ENCODE measurements around the gene LRRK1. TPM values are rescaled to one million over a fixed set of nuclear protein-coding genes. Genes with fewer than 3 reads are reported as not detected.

Gene LRRK1
- total RNA-seq, 1 experiment from 2014 or later, result 7.6 TPM

- TF ChIP-seq, protein P1, sequence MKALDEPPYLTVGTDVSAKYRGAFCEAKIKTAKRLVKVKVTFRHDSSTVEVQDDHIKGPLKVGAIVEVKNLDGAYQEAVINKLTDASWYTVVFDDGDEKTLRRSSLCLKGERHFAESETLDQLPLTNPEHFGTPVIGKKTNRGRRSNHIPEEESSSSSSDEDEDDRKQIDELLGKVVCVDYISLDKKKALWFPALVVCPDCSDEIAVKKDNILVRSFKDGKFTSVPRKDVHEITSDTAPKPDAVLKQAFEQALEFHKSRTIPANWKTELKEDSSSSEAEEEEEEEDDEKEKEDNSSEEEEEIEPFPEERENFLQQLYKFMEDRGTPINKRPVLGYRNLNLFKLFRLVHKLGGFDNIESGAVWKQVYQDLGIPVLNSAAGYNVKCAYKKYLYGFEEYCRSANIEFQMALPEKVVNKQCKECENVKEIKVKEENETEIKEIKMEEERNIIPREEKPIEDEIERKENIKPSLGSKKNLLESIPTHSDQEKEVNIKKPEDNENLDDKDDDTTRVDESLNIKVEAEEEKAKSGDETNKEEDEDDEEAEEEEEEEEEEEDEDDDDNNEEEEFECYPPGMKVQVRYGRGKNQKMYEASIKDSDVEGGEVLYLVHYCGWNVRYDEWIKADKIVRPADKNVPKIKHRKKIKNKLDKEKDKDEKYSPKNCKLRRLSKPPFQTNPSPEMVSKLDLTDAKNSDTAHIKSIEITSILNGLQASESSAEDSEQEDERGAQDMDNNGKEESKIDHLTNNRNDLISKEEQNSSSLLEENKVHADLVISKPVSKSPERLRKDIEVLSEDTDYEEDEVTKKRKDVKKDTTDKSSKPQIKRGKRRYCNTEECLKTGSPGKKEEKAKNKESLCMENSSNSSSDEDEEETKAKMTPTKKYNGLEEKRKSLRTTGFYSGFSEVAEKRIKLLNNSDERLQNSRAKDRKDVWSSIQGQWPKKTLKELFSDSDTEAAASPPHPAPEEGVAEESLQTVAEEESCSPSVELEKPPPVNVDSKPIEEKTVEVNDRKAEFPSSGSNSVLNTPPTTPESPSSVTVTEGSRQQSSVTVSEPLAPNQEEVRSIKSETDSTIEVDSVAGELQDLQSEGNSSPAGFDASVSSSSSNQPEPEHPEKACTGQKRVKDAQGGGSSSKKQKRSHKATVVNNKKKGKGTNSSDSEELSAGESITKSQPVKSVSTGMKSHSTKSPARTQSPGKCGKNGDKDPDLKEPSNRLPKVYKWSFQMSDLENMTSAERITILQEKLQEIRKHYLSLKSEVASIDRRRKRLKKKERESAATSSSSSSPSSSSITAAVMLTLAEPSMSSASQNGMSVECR (CRISPR knock-in tag; IDR thresholded peaks at IDR 0.05; ENCODE audit: borderline replicate concordance), result no peak
- TF ChIP-seq, protein P2, sequence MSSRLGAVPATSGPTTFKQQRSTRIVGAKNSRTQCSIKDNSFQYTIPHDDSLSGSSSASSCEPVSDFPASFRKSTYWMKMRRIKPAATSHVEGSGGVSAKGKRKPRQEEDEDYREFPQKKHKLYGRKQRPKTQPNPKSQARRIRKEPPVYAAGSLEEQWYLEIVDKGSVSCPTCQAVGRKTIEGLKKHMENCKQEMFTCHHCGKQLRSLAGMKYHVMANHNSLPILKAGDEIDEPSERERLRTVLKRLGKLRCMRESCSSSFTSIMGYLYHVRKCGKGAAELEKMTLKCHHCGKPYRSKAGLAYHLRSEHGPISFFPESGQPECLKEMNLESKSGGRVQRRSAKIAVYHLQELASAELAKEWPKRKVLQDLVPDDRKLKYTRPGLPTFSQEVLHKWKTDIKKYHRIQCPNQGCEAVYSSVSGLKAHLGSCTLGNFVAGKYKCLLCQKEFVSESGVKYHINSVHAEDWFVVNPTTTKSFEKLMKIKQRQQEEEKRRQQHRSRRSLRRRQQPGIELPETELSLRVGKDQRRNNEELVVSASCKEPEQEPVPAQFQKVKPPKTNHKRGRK (CRISPR knock-in tag; IDR thresholded peaks at IDR 0.05; ENCODE audit: borderline replicate concordance), result no peak
- TF ChIP-seq ESRRA (CRISPR knock-in tag; IDR thresholded peaks at IDR 0.05; ENCODE audit: borderline replicate concordance) (no peak), TEAD4 (CRISPR knock-in tag; IDR thresholded peaks at IDR 0.05) (no peak), ATF2 (CRISPR knock-in tag; IDR thresholded peaks at IDR 0.05; ENCODE audit: borderline replicate concordance, low read depth) (no peak), NFATC4 (CRISPR knock-in tag; IDR thresholded peaks at IDR 0.05) (no peak), FOXP4 (CRISPR knock-in tag; IDR thresholded peaks at IDR 0.05) (no peak), NR3C1 (CRISPR knock-in tag; conservative IDR thresholded peaks at IDR 0.05; ENCODE audit: low read depth) (no peak)
- TF ChIP-seq, protein P3, sequence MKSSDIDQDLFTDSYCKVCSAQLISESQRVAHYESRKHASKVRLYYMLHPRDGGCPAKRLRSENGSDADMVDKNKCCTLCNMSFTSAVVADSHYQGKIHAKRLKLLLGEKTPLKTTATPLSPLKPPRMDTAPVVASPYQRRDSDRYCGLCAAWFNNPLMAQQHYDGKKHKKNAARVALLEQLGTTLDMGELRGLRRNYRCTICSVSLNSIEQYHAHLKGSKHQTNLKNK (CRISPR knock-in tag; IDR thresholded peaks at IDR 0.05), result no peak
Measured at GRCh38 chr15:101092156-101092866, 173.2 kb downstream of the LRRK1 start (continued).

GRCh38 chr15:101092867-101093202, 173.7 kb downstream of the LRRK1 start:
- CTCF ChIA-PET, result interaction anchor here (1.1 kb wide), 1 partner anchor 84 kb away, joined by 3 read pairs; no protein-coding TSS in a partner anchor
- POLR2A ChIA-PET, result no interaction called here
- Mint-ChIP-seq H3K4me1 (peaks cover 14% of the 10 kb centered on the region; the same call in 1 of the 2 replicates), H3K36me3 (0 out of 2 replicates have a peak, but pooled peaks cover 6% of the 10 kb centered on the region), H3K9me3 (peaks cover 15% of the 10 kb centered on the region), H3K27me3 (ENCODE audit: low read depth) (peaks cover 2% of the 10 kb centered on the region; the same call in 1 of the 2 replicates), H3K27ac (no peak overlapping the region), H3K4me3 (no peak overlapping the region)
- ATAC-seq (no peak), DNase-seq (ENCODE audit: low spot score) (no peak)
- TF ChIP-seq, protein P4, sequence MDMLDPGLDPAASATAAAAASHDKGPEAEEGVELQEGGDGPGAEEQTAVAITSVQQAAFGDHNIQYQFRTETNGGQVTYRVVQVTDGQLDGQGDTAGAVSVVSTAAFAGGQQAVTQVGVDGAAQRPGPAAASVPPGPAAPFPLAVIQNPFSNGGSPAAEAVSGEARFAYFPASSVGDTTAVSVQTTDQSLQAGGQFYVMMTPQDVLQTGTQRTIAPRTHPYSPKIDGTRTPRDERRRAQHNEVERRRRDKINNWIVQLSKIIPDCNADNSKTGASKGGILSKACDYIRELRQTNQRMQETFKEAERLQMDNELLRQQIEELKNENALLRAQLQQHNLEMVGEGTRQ (CRISPR knock-in tag; IDR thresholded peaks at IDR 0.05), result no peak
- TF ChIP-seq TP53 (CRISPR knock-in tag; IDR thresholded peaks at IDR 0.05) (no peak), ETV6 (CRISPR knock-in tag; IDR thresholded peaks at IDR 0.05) (no peak), NR1H2 (CRISPR knock-in tag; IDR thresholded peaks at IDR 0.05) (no peak), TEAD1 (CRISPR knock-in tag; IDR thresholded peaks at IDR 0.05) (no peak), ZNF232 (CRISPR knock-in tag; IDR thresholded peaks at IDR 0.05) (no peak), ZNF121 (CRISPR knock-in tag; IDR thresholded peaks at IDR 0.05) (no peak), NFE2L1 (CRISPR knock-in tag; IDR thresholded peaks at IDR 0.05) (no peak), JAZF1 (CRISPR knock-in tag; IDR thresholded peaks at IDR 0.05) (no peak)
- TF ChIP-seq, protein P5, sequence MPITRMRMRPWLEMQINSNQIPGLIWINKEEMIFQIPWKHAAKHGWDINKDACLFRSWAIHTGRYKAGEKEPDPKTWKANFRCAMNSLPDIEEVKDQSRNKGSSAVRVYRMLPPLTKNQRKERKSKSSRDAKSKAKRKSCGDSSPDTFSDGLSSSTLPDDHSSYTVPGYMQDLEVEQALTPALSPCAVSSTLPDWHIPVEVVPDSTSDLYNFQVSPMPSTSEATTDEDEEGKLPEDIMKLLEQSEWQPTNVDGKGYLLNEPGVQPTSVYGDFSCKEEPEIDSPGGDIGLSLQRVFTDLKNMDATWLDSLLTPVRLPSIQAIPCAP (CRISPR knock-in tag; IDR thresholded peaks at IDR 0.05), result no peak
- TF ChIP-seq, protein P2 (CRISPR knock-in tag; IDR thresholded peaks at IDR 0.05; ENCODE audit: borderline replicate concordance), result no peak
- TF ChIP-seq, protein P6, sequence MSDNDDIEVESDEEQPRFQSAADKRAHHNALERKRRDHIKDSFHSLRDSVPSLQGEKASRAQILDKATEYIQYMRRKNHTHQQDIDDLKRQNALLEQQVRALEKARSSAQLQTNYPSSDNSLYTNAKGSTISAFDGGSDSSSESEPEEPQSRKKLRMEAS (CRISPR knock-in tag; IDR thresholded peaks at IDR 0.05), result no peak

Data from WTC11 (cell line).